Body of pancreas (tissue), 4 donors: ENCODE results near the gene RARB. TPM values are rescaled to one million over a fixed set of nuclear protein-coding genes. Genes with fewer than 3 reads are reported as not detected.

Experiments used
- ATAC-seq: fragments of 150-250 bp; one replicate; pipeline ENCODE4 v1.9.1; 2016
- DNase-seq, 4 donors: peaks; one replicate each; pipeline ENCODE4 v3.0.0-alpha.2; 2019
- H3K27ac ChIP-seq, 4 donors: fragments of 200-600 bp; sonication (generic); 1 replicate in 3 of 4; 2 replicates in 1 of 4; pipeline versions ENCODE4 v1.5.1 to v1.6.1; 2016 to 2019; ENCODE audit warnings: mild to moderate bottlenecking in 1 of 4, mixed read lengths in 1 of 4, moderate library complexity in 1 of 4
- H3K27me3 ChIP-seq, 2 donors: fragments of 200-600 bp; sonication (generic); one replicate each; pipeline ENCODE4 v1.6.0; 2016; ENCODE audit warnings: mild to moderate bottlenecking in 1 of 2
- H3K36me3 ChIP-seq, 2 donors: fragments of 200-600 bp; sonication (generic); replicated peaks in 1 of 2; 2 replicates each; pipeline ENCODE4 v1.5.1; 2016; ENCODE audit warnings: low read depth in 2 of 2; ENCODE audit not compliant: insufficient read depth in 1 of 2
- H3K4me1 ChIP-seq: fragments of 200-600 bp; sonication (generic); one replicate; pipeline ENCODE4 v1.6.0; 2016
- H3K4me3 ChIP-seq, 2 donors: fragments of 200-600 bp; sonication (generic); 1 replicate in 1 of 2; 2 replicates in 1 of 2; pipeline ENCODE4 v1.5.1; 2016 to 2019
- H3K9me3 ChIP-seq, 3 donors: fragments of 200-600 bp; sonication (generic); 1 replicate in 2 of 3; 2 replicates in 1 of 3; pipeline ENCODE4 v1.5.1; 2016
- POLR2A ChIP-seq, 3 donors: fragments of 450-650 bp; IDR thresholded peaks; one replicate each; pipeline ENCODE4 v1.6.1; 2016; ENCODE audit warnings: antibody characterized with exemption in 3 of 3, mild to moderate bottlenecking in 2 of 3
- WGBS, 2 donors: methylation state at CpG; one replicate each; pipeline ENCODE4 v1.1.5; 2017; 5-methylcytosine and 5-hydroxymethylcytosine counted together
- intact Hi-C: fragments of 100-400 bp; cut with DNase I; formaldehyde crosslinking; loops from one replicate; pipeline ENCODE4 v1.15.1; 2023
- total RNA-seq, 2 donors: library from RNA; depleted of rRNA; stranded (reverse); fragments of >200 nt; gene quantifications; one replicate each; pipeline ENCODE4 v1.1.0, GENCODE V29; 2016
- TF ChIP-seq, protein P1 (sequence below), 7 experiments: fragments of 450-650 bp in 4 of 7; fragments of 200-600 bp in 3 of 7; sonication (generic) in 3 of 7; IDR thresholded peaks; one replicate each; pipeline ENCODE4 v1.5.1; 2016 to 2019; ENCODE audit warnings: antibody characterized with exemption in 7 of 7

RARB gene
- total RNA-seq, 2 donors from 2014 or later: 1.8 to 3.0 TPM

DNA sequence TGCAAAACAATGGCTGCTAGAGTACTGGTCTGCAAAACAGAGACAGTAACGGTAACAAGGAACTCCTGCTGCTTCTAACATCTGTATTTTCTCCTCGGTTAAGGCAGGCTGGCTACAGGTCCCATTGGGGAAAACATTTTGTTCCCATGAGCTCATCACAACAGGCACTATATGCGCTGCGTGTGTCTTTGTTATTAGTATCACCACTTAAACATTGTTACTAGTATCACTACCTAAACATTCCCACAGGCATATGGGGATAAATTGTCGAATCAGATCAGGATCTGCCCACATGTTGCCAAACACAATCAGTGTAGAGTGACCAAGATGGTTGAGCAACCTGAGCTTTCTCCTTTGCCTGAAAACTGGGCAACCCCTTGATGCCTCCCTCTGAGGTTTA, 159.5 kb downstream of the RARB start:
- Histone ChIP-seq H3K9me3 (no peaks in the 10 kb centered on the region), H3K27me3 (no peaks in the 10 kb centered on the region), H3K4me1 (peaks cover 6% of the 10 kb centered on the region), H3K4me3 (no peak overlapping the region), H3K27ac (no peak overlapping the region), H3K36me3 (no peaks in the 10 kb centered on the region)
- ATAC-seq (no peak), DNase-seq (no peak)
- TF ChIP-seq, protein P1, sequence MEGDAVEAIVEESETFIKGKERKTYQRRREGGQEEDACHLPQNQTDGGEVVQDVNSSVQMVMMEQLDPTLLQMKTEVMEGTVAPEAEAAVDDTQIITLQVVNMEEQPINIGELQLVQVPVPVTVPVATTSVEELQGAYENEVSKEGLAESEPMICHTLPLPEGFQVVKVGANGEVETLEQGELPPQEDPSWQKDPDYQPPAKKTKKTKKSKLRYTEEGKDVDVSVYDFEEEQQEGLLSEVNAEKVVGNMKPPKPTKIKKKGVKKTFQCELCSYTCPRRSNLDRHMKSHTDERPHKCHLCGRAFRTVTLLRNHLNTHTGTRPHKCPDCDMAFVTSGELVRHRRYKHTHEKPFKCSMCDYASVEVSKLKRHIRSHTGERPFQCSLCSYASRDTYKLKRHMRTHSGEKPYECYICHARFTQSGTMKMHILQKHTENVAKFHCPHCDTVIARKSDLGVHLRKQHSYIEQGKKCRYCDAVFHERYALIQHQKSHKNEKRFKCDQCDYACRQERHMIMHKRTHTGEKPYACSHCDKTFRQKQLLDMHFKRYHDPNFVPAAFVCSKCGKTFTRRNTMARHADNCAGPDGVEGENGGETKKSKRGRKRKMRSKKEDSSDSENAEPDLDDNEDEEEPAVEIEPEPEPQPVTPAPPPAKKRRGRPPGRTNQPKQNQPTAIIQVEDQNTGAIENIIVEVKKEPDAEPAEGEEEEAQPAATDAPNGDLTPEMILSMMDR (IDR thresholded peaks at IDR 0.05): no peak
- TF ChIP-seq POLR2A (IDR thresholded peaks at IDR 0.05): no peak
- intact Hi-C loops: loop anchor here (10.0 kb wide), 1 partner anchor 813 kb away; no protein-coding TSS in a partner anchor
- 69 to 79% methylated on average over 5 of the region's 5 CpGs for WGBS, 2 donors

DNA sequence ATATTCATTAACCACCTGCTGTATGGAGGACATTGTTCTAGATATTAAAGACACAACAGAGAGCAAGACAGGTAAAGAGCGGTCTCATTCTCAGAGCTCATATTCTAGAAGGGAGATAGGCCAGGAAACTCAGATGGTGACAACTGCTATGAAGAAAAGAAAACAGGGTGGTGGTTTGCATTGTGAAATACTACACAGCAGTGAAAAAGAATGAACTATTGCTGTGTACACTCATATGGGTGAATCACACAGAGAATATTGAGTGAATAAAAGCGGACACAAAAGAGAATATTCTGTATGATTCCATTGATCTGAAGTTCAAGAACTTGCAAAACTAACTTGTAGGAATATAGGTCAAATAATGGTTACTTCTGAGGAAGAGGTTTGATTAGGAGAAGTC, 159.9 kb downstream of the RARB start:
- peaks cover 10% of the 10 kb centered on the region for H3K4me1 ChIP-seq
- intact Hi-C loops: loop anchor here (10.0 kb wide), 1 partner anchor 813 kb away; no protein-coding TSS in a partner anchor
- ATAC-seq: no peak
- H3K36me3 ChIP-seq: no peaks in the 10 kb centered on the region
- DNase-seq: no peak
- TF ChIP-seq, protein P1 (IDR thresholded peaks at IDR 0.05): no peak
- TF ChIP-seq POLR2A (IDR thresholded peaks at IDR 0.05): no peak
- no peak overlapping the region for H3K4me3 ChIP-seq
- H3K27ac ChIP-seq: no peak overlapping the region
- H3K9me3 ChIP-seq: no peaks in the 10 kb centered on the region
- 94 to 97% methylated on average over 2 of the region's 2 CpGs for WGBS, 2 donors
- no peaks in the 10 kb centered on the region for H3K27me3 ChIP-seq

DNA sequence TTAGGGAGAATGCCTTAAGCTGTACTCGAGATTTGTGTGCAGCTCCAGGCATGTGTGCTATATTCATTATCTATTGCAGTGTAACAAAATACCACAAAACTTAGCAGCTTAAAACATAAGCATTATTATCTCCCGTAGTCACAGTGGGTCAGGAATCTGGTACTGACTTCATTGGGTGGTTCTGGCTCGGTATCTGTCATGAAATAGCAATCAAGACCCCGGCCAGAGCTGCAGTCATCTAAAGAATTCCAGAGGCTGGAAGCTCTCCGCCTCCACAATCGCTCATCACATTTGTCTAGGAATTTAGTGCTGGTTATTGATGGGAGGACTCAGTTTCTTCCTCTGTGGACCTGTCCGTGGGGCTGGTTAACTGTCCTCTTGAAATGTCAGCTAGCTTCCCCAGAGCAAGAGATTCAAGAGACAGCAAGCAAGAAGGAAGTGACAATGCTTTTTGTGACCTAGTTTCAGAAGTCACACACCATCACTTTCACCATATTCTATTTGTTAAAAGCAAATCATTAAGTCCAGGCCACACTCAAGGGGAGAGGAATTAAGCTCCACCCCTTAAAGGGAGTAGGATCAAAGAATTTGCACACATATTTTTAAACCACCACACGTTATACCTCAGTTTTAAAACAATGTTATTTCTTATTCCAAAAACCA, 160.5 kb downstream of the RARB start:
- 78 to 79% methylated on average over 8 of the region's 8 CpGs for WGBS, 2 donors
- no peak overlapping the region for H3K4me3 ChIP-seq
- intact Hi-C loops: loop anchor here (10.0 kb wide), 1 partner anchor 814 kb away; no protein-coding TSS in a partner anchor
- DNase-seq (no peak), ATAC-seq (no peak)
- TF ChIP-seq, protein P1 (IDR thresholded peaks at IDR 0.05): no peak
- no peak for TF ChIP-seq POLR2A (IDR thresholded peaks at IDR 0.05)
- no peaks in the 10 kb centered on the region for H3K27me3 ChIP-seq
- no peak overlapping the region for H3K27ac ChIP-seq
- H3K4me1 ChIP-seq: peaks cover 16% of the 10 kb centered on the region
- no peaks in the 10 kb centered on the region for H3K9me3 ChIP-seq
- H3K36me3 ChIP-seq: no peaks in the 10 kb centered on the region

DNA sequence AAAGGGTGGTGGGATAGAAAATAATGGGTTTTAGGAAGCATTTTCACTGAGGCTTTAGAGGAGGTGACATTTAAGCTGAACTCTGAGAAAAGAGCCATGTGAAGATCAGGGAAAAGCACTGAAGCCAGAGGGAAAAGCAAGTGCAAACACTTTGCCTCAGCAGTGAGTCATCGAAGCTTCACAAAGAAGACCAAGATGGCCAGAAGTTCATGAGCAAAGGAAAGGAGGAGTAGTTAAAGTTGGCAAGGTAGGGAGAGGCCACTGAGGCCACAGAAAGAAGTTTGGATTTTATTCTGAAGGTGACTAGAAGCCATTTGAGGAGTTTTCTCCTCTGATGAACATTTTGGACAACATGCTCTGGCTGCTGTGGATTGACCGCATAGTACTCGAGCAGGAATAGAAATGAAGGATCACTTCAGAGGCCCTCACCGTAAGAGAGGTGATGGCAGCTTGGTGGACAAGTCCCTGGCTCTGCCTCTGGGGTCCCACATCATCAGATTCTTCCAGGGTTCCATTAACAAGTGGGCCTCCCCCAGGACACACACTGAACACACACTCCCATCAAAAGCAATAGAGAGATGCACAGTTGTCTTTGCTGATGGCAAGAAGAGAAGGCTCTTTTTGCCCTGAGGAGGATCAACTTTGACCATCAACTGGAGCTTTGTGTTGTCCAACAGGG, 161.2 kb downstream of the RARB start:
- intact Hi-C loops: loop anchor here (10.0 kb wide), 1 partner anchor 814 kb away; no protein-coding TSS in a partner anchor
- Histone ChIP-seq H3K9me3 (no peaks in the 10 kb centered on the region), H3K27ac (no peak overlapping the region), H3K4me1 (peaks cover 21% of the 10 kb centered on the region), H3K27me3 (no peaks in the 10 kb centered on the region), H3K4me3 (no peak overlapping the region), H3K36me3 (no peaks in the 10 kb centered on the region)
- 74 to 96% methylated on average over 4 of the region's 4 CpGs for WGBS, 2 donors
- ATAC-seq (no peak), DNase-seq (no peak)
- TF ChIP-seq POLR2A (IDR thresholded peaks at IDR 0.05): no peak
- TF ChIP-seq, protein P1 (IDR thresholded peaks at IDR 0.05): no peak
